H4 (cell line): Measurements from ENCODE around the gene C1QL1. TPM values are rescaled to one million over a fixed set of nuclear protein-coding genes. Genes with fewer than 3 reads are reported as not detected.

Source experiments
- DNase-seq: peaks from one replicate; pipeline ENCODE4 v3.0.0-alpha.2; 2015; ENCODE audit warnings: low spot score
- total RNA-seq: library from RNA; depleted of rRNA; stranded (reverse); fragments of >200 nt; shearing (Covaris generic); gene quantifications from 2 replicates; pipeline ENCODE4 v1.2.3, GENCODE V29; 2014; rRNA removed

C1QL1 gene
- total RNA-seq = 5.3 and 7.1 TPM in 2 replicates

DNA sequence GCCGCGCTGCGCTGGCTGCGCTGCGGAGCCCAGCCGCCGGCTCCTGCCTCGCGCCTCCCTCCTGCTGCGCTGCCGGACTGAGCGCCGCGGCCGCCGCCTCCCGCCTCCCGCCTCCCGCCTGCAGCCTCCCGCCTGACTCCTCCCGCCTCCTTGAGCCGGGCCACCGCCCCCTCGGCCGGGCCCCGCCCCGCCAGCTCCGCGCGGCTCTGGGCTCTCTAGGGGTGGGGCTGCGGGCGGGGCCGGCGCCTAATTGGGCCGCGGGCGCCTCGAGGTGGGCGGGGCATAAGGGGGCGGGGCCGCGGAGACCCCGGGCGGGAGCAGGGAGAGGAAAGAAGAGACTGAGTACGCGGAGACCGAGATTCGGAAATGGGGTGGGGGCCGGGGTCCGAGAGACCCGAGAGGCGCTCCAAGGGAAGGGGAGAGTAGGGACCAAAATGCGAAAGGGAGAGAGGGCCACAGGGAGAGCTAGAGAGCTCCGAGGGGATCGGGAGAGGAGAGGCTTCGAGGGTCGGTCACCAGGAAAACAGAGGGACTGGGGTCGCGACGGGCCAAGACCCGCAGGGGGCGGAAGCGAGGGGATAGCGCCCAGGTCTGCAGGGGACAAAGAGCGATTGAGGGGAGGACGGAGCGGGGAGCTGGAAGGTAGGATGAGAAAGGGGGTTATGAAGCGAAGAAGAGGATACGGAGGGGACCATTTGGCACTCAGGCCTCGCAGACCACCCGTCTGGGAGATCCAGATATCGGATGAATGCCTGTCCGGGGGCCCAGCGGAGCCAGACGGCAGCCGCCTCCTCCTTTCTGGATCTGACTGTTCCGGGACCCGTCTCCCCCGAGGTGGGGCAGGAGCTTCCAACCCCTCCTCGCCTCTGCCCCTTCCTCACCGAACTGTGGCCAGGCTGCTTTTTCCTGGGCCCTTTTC is at the start of gene C1QL1:
Gene C1QL1 (minus strand): TSS at position 79 of the 919 bp plus-strand sequence. CDS start 255 bp downstream, outside the sequence.
- peak; percentile 78 for DNase-seq

DNA sequence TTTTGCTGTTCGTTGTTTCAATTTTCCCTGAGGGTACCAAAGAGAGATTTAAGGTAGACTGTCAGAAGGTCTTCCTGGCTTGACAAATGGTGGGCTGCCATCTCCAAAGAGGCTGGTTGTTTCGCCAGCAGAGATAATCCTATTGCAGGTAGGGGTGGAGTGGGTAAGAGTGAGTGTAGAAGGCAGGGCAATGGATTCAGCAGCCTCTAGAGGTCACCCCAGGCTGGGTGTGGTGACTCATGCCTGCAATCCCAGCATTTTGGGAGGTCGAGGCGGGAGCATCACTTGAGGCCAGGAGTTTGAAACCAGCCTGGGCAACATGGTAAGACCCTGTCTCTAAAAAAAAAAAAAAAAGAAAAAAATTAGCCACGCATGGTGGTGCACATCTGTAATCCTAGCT is 48.7 kb upstream of the C1QL1 start:
- no peak for DNase-seq

DNA sequence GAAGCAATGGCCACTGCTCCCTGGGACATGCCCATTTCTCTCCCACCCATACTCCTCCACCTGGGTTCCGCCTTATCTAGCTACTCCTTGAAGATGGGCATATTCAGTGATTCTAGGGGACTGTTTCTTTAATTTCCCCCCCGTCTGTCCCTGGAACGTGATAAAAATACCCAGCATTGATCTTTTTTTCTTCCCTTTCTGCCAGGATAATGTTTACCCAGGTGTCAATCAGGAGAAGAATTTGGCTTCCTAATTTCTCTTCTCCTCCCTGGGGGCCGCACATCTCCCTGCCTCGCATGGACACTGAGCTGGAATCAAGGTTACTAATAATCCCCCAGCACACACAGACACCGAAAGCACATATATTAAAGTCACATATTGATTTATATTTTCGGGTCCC is 48.1 kb upstream of the C1QL1 start:
- no peak for DNase-seq

DNA sequence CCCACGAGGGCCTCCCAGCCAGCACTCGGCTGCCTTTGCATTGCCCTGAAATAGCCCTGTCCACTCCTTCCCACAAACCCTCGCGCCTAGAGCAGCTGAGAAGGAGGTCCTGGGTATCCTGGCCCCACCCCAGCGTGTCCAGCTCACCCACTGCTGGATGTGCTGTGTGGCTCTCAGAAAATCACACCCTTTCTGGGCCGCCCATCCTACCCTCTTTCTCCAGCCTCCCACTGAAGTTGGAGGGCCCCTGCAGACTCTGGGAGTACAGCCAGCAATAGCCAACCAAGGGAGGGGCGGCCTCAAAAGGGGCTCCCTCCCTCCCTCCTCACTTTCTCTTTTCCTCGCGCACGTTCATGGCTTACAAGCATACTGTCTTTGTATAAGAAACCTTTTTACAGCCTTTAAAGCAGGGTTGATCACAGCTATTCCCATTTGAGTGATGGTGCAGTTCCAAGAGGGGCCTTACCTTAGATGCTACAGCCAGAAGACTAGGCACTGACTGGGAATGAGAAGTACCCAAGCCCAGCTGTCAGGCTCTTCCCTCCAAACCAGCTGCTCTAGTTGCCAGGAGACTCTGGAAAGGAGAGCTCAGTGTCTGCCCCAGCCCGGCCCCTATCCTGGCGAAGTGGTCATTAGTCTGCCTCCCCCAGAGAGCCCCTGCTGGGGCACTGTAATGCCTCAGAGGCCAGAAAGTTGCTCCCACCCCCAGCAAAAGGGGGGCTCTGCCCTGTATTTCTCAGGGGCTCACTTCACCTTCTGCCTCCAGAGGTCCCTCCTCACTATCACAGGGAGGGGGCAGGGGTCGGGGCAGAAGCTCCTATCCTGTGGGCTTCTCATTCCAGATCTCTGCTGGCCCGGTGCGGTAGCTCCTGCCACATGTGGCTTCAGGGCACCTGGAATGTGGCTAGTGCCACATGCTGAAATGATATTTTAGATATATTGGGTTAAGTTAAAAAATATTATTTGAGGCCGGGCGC is 45.2 kb upstream of the C1QL1 start:
- no peak for DNase-seq

DNA sequence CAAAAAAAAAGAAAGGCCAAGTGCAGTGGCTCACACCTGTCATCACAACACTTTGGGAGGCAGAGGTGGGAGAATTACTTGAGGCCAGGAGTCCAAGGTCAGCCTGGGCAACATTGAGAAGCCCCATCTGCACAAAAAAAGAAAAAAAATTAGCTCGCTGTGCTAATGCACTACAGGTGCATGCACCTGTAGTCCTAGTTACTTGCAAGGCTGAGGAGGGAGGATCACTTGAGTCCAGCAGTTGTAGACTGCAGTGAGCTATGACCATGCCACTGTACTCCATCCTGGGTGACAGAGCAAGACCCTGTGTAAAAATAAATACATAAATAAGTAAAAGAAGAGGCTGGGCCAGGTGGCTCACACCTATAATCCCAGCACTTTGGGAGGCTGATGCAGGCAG is 43.7 kb upstream of the C1QL1 start:
- DNase-seq = no peak

DNA sequence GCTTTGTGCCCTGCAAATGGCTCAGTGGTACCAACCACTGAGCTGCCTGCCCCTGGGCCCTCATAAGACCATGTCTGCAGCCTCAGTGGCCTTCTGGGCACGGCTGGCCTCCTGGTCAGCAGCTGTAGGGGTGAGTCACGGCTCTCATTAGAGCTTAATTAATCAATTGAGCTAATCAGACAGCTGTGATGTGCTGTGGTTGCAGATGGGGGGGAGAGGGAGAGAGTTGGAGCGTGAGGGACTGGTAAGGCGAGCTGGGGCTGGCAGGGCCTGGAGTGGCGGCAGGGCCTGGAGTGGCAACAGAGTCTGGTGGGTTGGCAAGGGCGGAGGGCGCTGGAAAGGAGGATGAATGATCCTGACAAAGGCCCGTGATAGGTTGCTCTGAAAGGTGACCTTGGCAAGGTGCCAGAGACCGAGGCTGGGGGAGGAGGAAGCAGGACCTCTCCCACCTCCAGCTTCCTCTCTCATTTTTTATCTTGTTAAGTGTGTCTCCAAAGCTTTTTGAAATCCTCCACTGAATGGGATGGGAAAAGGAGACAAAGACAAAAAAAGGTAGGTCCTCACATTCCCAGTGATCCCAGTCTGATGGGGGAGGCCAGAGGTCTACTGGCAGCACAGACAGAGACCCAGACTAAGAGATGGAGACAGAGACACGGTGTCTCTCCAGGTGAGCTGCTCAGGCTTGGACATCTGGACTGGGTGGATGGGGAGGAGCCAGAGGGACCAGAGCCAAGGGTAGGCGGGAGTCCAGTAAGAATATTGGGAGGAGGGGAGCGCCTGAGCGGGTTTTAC is 41.8 kb upstream of the C1QL1 start:
- DNase-seq = no peak

DNA sequence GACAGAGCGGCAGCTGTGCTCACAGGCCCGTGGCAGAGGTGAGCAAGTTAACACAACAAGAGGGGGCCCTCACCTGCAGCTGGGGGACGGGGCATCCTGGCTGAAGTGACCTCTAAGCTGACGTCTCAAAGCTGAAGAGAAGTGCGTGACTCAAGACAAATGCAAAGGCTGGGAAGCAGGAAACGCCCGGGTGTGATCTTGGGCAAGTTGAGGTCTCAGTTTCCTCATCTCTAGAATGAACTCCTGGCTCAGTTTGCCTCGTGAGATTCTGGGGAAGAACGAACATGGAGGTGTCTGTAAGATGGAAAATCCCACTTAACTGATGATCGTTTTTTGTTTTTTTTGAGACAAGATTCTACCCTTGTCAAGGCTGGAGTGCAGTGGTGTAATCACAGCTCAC is 40.1 kb upstream of the C1QL1 start:
- DNase-seq = no peak

DNA sequence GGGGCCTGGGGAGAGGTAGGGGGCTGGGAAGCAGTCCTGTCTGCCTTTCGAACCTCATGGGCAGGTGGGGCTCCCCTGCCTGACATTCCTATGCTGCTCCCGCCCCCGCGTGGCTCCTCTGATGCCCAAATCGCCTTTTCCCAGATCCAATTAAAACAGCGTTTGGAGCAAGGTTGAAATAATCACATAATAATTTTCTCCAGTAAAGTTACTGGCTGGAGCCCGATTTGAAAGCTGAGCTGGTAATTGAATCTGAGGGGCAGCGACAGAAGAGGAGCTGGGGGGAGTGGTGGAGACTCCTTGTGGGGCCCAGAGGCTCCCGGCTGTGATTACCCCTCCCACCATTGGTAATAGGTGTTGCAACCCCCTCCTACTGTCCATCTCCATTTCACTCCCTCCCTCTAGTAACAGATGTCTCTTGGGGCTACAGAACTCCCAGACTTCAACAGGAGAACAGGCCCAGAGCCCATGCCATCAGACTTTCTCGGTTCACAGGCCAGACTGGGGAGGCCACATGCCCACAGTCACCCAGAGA is 38.9 kb upstream of the C1QL1 start:
- no peak for DNase-seq

DNA sequence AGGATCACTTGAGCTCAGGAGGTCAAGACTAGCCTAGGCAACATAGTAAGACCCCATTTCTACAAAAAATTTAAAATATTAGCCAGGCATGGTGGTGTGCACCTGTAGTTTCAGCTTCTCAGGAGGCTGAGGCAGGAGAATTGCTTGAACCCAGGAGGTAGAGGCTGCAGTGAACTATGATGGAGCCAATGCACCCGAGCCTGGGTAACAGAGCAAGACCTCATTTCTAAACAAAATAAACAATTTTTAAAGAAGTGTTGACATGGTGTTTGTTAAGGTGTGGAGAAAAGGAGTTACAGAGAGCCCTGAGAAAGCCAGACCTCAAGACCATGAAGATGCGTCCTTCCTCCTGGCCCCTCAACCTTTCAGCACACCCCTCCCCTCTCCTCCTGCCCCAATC is 37.6 kb upstream of the C1QL1 start:
- no peak for DNase-seq

DNA sequence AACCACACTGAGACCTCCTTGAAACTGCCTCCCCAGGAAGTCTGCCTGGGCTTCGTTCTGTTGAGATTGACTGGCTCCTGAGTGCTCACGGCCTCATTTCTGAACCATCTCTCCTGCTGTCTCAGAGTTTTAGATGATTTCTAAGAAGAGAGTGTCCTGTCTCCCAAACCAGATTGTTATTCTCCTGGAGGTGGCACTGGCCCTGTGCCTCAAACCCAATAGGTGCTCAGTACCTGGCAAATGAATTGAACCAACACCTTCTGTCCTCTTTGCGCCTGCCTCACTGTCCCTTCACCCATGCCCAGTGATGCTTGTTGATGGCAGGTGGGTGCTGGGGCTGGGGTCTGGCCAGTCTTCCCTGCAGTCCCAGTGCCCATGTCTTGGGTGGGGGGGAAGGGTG is 36.3 kb upstream of the C1QL1 start:
- DNase-seq = no peak

DNA sequence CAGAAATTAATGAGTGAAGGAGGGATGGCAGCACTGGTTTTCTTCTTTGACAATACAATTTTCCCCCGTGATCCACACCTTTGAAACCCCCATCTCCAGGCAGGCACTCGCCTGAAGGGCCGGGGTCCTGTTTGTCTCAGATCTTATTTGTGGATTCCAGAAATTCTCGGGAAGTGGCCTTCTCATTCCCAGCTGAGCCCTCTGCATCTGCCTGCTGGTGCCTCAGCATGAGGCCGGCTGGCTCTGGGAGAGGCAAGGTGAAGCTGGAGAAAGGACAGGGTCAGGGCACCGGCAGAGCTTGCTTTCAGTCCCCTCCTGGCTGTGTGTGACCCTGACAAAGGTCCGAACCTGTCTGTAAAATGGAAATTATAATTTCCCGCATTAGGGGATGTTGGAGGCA is 35.8 kb upstream of the C1QL1 start:
- no peak for DNase-seq

DNA sequence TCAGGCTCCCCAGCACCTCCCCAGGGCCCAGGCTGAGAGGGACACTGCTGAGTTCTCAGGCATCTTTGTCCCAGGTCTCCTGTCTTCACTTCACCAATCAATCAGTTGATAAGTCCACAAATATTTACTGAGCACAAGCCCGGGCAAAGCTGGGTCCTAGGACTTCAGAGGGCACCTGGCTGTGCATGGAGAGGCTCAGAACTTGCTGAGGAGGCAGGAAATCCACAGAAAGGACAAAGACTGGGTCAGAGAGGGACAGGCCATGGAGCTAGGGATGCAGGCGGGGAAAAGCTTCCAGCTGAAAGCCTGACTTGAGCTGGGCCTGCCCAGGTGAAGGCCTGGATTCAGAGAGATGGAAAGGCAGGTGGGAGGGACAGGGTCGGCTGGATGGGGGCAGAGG is 33.2 kb upstream of the C1QL1 start:
- DNase-seq = no peak

DNA sequence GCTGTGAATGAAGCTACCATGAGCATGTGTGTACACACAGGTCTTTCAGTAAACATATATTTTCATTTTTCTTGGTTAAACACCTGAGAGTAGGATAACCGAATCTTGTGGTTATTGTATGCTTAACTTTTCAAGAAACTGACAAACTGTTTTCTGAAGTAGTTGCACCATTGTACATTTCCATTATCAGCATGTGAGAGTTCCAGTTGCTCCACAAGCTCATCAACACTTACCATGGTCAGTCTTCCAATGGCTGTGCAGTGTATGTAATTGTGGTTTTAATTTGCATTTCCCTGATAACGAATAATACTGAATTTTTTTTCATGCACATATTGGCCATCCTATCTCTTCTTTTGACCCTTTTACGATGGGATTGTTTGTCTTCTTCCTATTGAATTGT is 31.3 kb upstream of the C1QL1 start:
- DNase-seq = no peak

DNA sequence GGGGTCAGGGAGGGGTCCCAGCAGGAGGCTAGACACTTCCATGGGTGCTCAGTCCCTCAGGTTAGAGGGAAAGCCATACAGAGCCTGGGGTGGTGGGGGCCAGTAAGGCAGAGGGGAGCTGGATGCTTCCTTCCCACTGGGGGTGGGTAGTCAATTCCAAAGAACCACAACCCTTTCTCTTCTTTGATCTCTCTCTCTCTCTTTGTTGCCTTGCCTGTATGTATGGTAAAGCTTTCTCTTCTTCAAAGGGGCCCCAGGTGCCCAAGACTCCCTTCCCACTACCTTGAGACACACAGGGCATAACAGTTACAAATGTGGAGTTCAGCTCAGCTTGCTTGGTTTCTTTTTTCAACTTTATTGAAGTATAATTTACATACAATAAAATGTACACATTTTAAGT is 30.5 kb upstream of the C1QL1 start:
- no peak for DNase-seq

DNA sequence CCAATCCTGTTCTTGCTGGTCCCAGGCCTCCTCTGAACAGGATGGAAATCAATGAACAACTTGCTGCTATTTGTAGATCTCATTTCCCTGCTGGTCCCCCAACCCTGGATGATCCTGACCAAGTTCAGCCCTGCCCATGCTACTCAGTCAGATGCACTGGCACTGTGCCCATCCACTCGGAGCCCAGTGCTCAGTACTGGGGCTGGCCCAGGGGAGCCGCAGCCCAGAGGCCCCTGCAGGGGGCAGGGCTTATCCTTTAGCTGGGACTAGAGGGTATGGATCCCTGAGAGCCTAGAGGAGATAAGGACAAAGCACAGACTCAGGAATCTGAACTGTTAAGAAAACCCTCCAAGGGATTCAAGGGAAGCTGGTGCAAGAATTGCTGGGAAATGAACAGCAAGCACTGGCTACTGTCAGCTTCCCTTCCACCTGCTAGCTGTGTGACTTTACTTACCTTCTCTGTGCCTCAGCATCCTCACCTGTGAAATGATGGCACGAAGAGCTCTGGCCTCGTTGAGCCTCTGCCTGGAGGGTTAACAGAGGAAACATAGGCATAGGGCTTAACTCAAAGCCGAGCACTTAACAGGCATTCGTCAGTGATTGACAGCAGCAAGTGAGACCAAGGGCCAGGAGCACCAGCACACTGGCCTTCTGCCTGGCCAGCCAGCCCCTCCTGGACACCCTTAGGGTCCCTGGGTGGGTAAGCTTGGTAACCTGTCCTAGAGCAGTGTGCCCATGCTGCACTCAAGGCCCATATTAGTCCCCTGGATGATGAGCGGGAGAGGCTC is 29.8 kb upstream of the C1QL1 start:
- no peak for DNase-seq

DNA sequence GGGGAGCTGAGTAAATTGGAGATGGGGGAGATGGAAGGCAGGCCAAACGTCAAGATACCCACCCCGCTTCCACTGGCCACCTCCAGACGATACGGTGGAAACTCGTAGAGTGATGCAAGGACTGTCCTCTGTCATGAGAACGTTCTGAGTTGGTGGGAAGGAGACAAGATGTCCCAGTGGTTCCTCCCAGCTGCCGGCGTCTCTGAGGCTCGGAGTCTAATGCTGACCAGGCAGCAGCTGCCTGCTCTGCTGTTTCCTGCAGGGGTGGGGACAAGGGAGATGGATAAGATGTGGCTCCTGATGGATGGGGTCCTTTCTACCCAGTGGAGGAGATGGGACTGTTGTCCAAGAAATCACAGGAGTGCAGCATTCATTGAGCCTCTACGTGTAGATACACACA is 28.2 kb upstream of the C1QL1 start:
- DNase-seq = no peak

DNA sequence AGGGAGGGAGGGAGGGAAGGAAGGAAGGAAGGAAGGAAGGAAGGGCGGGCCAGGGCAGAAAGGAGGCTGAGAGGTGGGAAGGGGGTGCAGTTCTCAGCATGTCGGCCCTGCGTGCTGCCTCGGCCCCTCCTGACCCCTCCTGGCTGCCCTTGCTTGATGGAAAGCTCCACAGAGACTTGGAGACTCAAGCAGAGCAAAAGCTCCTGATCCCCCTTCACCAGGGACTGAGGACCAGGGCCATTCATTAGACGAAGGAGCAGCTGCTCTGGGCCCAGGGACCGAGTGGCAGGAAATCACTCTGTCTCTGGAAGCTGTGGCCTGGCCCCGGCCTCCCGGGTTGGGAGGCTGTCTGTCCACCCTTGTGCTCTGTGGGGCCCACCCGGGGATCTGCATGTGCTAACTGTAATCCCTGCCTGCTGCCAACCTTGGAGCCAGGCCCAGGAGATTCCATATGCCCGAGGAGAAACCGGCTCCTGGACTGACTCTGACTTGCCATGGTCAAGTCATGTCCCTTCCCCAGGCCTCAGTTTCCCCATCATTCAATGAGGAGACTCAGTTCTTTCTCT is 27.4 kb upstream of the C1QL1 start:
- no peak for DNase-seq

DNA sequence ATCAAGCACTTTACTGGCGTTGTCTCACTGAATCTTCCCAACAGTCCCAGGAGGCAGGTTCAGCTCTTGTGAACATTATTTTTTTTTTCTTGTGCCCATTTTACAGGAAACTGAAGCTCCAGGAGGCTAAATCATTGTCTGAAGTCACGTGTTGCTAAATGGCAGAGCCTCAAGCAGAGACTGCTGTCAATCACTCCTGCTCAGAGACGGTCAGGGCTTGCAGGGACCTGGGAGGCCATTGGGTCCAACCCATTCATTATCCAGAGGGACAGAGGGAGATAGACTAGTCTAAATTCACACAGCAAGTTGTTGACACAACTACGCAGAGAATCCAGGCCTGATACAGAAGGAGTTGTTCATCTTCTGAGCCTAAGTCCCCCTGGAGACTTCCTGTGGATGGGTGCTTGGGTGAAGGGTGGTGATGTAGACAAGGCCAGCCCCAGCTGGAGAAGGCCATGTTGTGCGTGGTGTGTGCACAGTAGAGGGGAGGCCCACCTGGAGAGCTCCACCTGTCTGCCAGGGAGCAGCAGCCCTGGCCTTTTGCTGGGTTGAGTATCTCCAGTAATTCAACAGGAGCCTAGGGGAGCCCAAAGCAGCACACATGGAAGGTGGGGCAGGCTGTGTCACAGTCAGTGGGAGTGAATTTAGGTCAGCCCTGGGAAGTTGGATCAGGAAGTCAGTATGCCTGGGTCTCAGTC is 24.3 kb upstream of the C1QL1 start:
- DNase-seq = no peak

DNA sequence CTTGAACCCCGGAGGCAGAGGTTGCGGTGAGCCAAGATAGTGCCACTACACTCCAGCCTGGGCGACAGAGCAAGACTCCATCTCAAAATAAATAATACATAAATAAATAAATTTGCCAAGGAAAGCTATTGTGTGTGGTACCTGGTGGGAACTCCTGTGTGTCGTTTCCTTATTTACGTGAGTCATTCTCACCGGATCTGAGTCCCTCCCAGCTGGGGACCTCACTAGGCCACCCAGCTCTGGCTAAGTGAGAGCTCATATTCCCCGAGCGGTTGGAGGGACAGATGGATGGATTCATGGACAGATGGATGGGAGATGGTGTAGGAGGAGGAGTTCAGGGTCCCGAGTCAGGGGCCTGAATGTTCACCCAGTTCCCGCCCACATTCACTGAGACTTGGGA is 22.9 kb upstream of the C1QL1 start:
- peak; percentile 48 for DNase-seq
